GM20000 (cell line): ENCODE measurements around the gene LRWD1.

Source experiments
- DNase-seq: peaks from one replicate; pipeline ENCODE4 v3.0.0; 2012; ENCODE audit warnings: low spot score
- TF ChIP-seq, protein P1 (sequence below): IDR thresholded peaks from 2 replicates; pipeline ENCODE4 v1.5.1; 2012; ENCODE audit warnings: mild to moderate bottlenecking, control low read depth; ENCODE audit errors: extremely low read depth, missing control alignments

Gene LRWD1

DNA sequence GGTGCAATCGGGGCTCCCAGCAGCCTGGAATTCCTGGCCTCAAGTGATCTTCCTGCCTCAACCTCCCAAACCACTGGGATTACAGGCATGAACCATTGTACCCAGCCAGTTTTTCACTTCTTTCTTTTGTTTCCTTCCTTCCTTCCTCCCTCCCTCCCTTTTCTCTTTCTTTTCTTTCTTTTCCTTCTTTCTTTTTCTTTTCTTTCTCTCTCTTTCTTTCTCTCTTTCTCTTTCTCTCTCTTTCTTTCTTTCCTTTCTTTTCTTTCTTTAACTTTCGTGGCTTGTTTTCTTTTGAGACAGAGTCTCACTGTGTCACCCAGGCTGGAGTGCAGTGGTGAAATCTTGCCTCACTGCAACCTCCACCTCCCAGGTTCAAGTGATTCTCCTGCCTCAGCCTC, 19.1 kb upstream of the LRWD1 start:
- TF ChIP-seq, protein P1, sequence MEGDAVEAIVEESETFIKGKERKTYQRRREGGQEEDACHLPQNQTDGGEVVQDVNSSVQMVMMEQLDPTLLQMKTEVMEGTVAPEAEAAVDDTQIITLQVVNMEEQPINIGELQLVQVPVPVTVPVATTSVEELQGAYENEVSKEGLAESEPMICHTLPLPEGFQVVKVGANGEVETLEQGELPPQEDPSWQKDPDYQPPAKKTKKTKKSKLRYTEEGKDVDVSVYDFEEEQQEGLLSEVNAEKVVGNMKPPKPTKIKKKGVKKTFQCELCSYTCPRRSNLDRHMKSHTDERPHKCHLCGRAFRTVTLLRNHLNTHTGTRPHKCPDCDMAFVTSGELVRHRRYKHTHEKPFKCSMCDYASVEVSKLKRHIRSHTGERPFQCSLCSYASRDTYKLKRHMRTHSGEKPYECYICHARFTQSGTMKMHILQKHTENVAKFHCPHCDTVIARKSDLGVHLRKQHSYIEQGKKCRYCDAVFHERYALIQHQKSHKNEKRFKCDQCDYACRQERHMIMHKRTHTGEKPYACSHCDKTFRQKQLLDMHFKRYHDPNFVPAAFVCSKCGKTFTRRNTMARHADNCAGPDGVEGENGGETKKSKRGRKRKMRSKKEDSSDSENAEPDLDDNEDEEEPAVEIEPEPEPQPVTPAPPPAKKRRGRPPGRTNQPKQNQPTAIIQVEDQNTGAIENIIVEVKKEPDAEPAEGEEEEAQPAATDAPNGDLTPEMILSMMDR: no peak

DNA sequence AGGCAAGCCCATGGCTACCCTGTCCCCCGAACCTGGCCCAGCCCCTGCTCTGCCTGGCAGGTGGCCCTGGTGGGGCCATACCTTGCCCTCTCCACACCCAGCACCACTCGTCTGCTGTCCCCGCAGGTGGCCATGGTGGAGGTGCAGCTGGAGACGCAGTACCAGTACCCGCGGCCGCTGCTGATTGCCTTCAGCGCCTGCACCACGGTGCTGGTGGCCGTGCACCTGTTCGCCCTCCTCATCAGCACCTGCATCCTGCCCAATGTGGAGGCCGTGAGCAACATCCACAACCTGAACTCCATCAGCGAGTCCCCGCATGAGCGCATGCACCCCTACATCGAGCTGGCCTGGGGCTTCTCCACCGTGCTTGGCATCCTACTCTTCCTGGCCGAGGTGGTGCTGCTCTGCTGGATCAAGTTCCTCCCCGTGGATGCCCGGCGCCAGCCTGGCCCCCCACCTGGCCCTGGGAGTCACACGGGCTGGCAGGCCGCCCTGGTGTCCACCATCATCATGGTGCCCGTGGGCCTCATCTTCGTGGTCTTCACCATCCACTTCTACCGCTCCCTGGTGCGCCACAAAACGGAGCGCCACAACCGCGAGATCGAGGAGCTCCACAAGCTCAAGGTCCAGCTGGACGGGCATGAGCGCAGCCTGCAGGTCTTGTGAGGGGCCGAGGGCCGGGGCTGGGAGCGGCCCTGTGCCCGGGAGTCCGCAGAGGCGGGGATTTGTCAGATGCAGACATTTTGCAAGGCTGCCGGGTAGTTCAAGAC, 18.2 kb upstream of the LRWD1 start:
- DNase-seq: no peak
- TF ChIP-seq, protein P1: no peak

More for the DNA sequence above, 19.1 kb upstream of the LRWD1 start:
- no peak for DNase-seq

DNA sequence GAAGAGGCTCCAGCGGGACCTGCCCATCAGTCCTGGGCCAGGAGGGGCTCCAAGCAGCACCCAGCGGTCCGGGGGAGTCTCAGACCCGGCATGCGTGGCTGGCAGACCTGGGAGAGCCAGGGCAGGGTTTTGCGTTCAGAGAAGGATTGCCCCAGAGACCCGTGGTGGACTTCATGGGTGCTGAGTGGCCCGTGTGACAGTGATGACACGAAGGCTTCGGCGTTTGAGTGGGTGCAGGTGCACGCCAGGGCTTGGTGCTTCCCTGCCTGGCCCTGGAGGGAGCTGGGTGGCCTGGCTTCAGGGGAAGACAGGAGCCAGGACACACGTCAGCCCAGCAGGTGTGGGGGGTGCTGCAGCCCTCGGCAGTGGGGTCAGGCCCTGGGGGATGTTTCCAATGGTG, 17.5 kb upstream of the LRWD1 start:
- TF ChIP-seq, protein P1: no peak

DNA sequence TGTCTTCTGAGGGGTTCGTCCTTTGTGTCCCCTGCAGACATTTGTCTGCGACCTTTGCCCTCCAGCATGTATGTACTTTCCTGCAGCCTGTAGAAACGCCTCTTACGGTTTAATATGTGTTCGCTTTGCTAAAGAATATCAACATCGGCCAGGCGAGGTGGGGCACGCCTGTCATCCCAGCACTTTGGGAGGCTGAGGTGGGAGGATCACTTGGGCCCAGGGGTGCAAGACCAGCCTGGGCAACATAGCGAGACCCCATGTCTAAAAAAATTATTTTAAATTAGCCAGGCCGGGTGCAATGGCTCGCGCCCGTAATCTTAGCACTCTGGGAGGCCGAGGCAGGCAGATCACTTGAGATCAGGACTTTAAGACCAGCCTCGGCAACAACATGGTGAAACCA, 15.6 kb upstream of the LRWD1 start:
- TF ChIP-seq, protein P1: no peak
- DNase-seq: no peak

More for the DNA sequence above, 17.5 kb upstream of the LRWD1 start:
- DNase-seq: no peak

DNA sequence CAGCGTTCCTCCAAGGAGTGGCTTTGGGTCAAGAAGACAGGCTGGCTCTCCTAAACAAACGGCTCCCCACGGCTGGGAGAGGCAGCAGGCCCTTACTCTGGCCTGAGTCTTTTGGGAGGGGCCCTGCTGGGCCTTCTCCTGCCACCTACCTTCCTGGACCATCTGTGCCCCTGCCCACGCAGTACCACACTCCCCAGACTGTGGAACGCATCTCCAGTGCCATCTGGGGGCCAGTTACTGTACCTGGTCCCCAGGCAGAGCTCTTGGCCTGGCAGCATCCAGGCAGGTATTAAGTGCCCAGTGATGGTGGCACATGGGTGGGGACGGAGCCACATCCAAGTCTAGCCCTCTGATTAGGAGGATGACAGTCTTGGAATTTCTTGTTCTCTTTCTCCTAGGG, 14.5 kb upstream of the LRWD1 start:
- DNase-seq: peak; percentile 63
- TF ChIP-seq, protein P1: peak; percentile 4

DNA sequence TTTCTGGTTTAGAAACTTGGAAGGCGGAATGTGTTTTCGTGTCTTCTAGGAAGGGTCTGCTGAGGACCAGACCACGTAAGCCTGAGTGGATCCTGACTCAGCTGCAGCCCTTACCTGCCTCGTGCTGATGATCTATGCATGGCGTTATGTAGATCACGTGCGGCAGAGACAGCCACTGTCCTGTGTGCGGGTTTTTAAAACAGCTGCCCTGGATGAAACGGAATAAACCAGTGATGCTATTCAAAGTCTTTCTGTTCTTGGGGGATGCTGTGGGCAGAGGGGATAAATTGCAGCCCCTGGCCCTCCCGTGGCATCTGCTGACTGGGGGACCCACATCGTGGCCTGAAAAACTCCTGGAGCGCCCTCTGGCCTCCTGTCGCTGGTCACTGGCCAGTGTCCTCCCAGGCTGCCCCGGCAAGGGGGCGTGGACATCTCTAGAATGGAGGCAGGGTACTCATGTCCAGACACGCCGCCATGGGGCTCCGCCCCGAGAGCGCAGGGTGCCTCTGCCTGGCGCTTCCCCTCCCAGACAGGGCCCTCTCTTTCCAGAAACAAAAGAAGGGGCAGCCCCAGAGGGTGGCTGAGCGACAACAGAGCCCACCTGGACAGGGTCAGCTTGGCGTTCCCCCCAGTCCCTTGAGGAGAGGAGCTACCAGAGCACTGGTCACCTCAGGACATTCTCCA, 13.3 kb upstream of the LRWD1 start:
- TF ChIP-seq, protein P1: no peak
- no peak for DNase-seq

DNA sequence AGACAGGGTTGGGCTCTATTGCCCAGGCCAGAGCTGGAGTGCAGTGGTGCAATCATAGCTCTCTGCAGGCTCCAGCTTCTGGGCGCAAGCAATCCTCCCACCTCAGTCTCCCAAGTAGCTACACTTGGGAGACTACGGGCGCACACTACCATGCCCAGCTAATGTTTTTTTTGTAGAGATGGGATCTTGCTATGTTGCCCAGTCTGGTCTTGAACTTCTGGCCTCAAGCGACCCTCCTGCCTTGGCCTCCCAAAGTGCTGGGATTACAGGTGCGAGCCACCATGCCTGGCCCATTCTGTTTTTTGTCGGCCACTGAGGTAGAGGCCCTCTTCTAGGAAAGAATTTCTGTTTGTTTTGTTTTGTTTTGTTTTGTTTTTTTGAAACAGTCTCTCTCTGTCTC, 12.3 kb upstream of the LRWD1 start:
- TF ChIP-seq, protein P1: no peak
- no peak for DNase-seq
